Esophagus squamous epithelium (tissue), 5 donors: ENCODE results near the gene TPSB2. TPM values are rescaled to one million over a fixed set of nuclear protein-coding genes. Genes with fewer than 3 reads are reported as not detected.

ENCODE experiments used
- DNase-seq: peaks from one replicate; lab custom pipeline; 2025; lab: John Stamatoyannopoulos, UW
- H3K27ac ChIP-seq, 4 donors: fragments of 200-600 bp; sonication (generic); one replicate each; pipeline ENCODE4 v1.5.1; 2016 to 2019; ENCODE audit warnings: mild to moderate bottlenecking in 1 of 4
- H3K27me3 ChIP-seq, 4 donors: fragments of 200-600 bp; sonication (generic); 1 replicate in 3 of 4; 2 replicates in 1 of 4; pipeline versions ENCODE4 v1.5.1 to v1.6.0; 2017 to 2021; ENCODE audit warnings: antibody characterized with exemption in 1 of 4
- H3K36me3 ChIP-seq, 3 donors: fragments of 200-600 bp; sonication (generic); one replicate each; pipeline ENCODE4 v1.5.1; 2016 to 2019
- H3K4me1 ChIP-seq, 3 donors: fragments of 200-600 bp; sonication (generic); one replicate each; pipeline ENCODE4 v1.5.1; 2017 to 2019
- H3K4me3 ChIP-seq, 4 donors: fragments of 200-600 bp; sonication (generic); 1 replicate in 3 of 4; 2 replicates in 1 of 4; pipeline ENCODE4 v1.5.1; 2016 to 2019; ENCODE audit warnings: mild to moderate bottlenecking in 2 of 4, moderate library complexity in 1 of 4
- H3K9me3 ChIP-seq, 3 donors: fragments of 200-600 bp; sonication (generic); one replicate each; pipeline ENCODE4 v1.5.1; 2016 to 2019
- POLR2A ChIP-seq, 4 donors: fragments of 450-650 bp; IDR thresholded peaks; one replicate each; pipeline ENCODE4 v1.6.1; 2017; ENCODE audit warnings: antibody characterized with exemption in 4 of 4, mild to moderate bottlenecking in 4 of 4, moderate library complexity in 3 of 4
- WGBS, 2 donors: methylation state at CpG; one replicate each; pipeline ENCODE4 v1.1.5; 2018; 5-methylcytosine and 5-hydroxymethylcytosine counted together
- intact Hi-C: fragments of 100-400 bp; cut with DNase I; formaldehyde crosslinking; loops from one replicate; pipeline ENCODE4 v1.15.0; 2022
- total RNA-seq, 4 donors: library from RNA; depleted of rRNA; stranded (reverse); fragments of >200 nt; gene quantifications; one replicate each; pipeline ENCODE4 v1.1.0, GENCODE V29; 2016
- TF ChIP-seq, protein P1 (sequence below), 6 experiments: fragments of 450-650 bp in 4 of 6; fragments of 200-600 bp in 2 of 6; sonication (generic) in 2 of 6; IDR thresholded peaks; one replicate each; pipeline ENCODE4 v1.5.1; 2016 to 2019; ENCODE audit warnings: antibody characterized with exemption in 6 of 6, mild to moderate bottlenecking in 4 of 6, moderate library complexity in 4 of 6
- donor health status: DM: yes; HTN: yes; CAD: no.

The TPSB2 gene
- total RNA-seq, 4 donors from 2014 or later: 4.0 to 537 (median 20.2) TPM

DNA sequence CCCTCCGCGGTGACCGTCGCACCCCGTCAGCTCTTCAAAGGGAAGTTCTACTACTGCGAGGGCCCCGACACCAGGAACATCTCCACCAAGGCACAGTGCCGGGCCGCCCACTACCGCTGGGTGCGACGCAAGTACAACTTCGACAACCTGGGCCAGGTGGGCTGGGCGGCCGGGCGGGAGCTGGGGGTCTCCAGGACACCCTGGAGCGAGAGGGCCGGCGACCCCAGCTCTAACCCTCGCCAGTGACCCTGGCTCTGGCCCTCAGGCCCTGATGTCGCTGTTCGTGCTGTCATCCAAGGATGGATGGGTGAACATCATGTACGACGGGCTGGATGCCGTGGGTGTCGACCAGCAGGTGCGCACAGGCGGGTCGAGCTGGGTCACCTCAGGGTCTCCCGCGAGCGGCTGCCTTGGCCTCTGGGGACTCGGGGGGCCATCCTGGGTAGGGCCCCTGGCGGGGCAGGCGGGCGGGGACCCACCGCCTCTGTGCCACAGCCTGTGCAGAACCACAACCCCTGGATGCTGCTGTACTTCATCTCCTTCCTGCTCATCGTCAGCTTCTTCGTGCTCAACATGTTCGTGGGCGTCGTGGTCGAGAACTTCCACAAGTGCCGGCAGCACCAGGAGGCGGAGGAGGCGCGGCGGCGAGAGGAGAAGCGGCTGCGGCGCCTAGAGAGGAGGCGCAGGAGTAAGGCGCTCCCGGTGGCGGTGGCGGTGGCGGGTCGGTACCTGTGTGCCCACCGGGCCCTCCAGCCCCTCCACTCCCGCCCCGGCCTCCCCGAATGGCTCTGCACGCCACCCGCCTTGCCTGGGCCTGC, 18.3 kb downstream of the TPSB2 start:
- H3K36me3 ChIP-seq: peaks cover 0 to 62% (median 0%) of the 10 kb centered on the region in 3 donors
- intact Hi-C loops: no loop called here
- no peaks in the 10 kb centered on the region for H3K27me3 ChIP-seq
- H3K4me3 ChIP-seq: no peak overlapping the region
- WGBS, 2 donors: 80 to 86% methylated on average over 1 to 15 of the region's 65 CpGs
- TF ChIP-seq POLR2A (IDR thresholded peaks at IDR 0.05): no peak
- TF ChIP-seq, protein P1, sequence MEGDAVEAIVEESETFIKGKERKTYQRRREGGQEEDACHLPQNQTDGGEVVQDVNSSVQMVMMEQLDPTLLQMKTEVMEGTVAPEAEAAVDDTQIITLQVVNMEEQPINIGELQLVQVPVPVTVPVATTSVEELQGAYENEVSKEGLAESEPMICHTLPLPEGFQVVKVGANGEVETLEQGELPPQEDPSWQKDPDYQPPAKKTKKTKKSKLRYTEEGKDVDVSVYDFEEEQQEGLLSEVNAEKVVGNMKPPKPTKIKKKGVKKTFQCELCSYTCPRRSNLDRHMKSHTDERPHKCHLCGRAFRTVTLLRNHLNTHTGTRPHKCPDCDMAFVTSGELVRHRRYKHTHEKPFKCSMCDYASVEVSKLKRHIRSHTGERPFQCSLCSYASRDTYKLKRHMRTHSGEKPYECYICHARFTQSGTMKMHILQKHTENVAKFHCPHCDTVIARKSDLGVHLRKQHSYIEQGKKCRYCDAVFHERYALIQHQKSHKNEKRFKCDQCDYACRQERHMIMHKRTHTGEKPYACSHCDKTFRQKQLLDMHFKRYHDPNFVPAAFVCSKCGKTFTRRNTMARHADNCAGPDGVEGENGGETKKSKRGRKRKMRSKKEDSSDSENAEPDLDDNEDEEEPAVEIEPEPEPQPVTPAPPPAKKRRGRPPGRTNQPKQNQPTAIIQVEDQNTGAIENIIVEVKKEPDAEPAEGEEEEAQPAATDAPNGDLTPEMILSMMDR (IDR thresholded peaks at IDR 0.05): no peak
- H3K27ac ChIP-seq: no peak overlapping the region
- no peaks in the 10 kb centered on the region for H3K9me3 ChIP-seq
- DNase-seq: no peak
- no peaks in the 10 kb centered on the region for H3K4me1 ChIP-seq

DNA sequence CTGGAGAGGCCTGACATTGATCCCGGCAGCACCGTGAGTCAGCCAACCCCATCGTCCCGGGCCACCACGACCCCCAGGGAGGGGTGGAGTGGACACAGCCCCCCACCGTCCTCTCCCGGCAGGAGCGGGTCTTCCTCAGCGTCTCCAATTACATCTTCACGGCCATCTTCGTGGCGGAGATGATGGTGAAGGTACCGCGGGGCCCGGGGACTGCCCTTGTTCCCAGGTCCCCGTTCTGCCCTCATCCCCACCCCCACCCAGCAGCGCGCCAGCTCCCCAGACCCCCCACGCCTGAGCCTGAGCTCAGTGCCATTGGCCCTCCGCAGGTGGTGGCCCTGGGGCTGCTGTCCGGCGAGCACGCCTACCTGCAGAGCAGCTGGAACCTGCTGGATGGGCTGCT, 19.5 kb downstream of the TPSB2 start:
- H3K9me3 ChIP-seq: no peaks in the 10 kb centered on the region
- no peak for DNase-seq
- intact Hi-C loops: no loop called here
- no peak overlapping the region for H3K27ac ChIP-seq
- H3K27me3 ChIP-seq: peaks cover 0 to 8% (median 0%) of the 10 kb centered on the region in 4 donors
- TF ChIP-seq, protein P1 (IDR thresholded peaks at IDR 0.05): no peak
- TF ChIP-seq POLR2A (IDR thresholded peaks at IDR 0.05): no peak
- no peaks in the 10 kb centered on the region for H3K4me1 ChIP-seq
- 78 to 87% methylated on average over 12 to 14 of the region's 23 CpGs for WGBS, 2 donors
- peaks cover 0 to 61% (median 0%) of the 10 kb centered on the region in 3 donors for H3K36me3 ChIP-seq
- H3K4me3 ChIP-seq: no peak overlapping the region

DNA sequence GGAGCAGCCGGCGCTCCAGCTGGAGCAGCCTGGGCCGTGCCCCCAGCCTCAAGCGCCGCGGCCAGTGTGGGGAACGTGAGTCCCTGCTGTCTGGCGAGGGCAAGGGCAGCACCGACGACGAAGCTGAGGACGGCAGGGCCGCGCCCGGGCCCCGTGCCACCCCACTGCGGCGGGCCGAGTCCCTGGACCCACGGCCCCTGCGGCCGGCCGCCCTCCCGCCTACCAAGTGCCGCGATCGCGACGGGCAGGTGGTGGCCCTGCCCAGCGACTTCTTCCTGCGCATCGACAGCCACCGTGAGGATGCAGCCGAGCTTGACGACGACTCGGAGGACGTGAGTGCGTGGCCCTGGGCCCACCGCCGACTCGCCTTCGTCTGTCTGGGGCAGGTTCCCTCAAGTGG, 20.9 kb downstream of the TPSB2 start:
- no peak for DNase-seq
- H3K9me3 ChIP-seq: no peaks in the 10 kb centered on the region
- no peaks in the 10 kb centered on the region for H3K4me1 ChIP-seq
- H3K4me3 ChIP-seq: no peak overlapping the region
- peaks cover 0 to 48% (median 0%) of the 10 kb centered on the region in 3 donors for H3K36me3 ChIP-seq
- H3K27ac ChIP-seq: no peak overlapping the region
- 81% methylated on average over 24 of the region's 43 CpGs; no CpG with 5 or more reads in 1 of the 2 donors for WGBS, 2 donors
- intact Hi-C loops: no loop called here
- no peak for TF ChIP-seq POLR2A (IDR thresholded peaks at IDR 0.05)
- TF ChIP-seq, protein P1 (IDR thresholded peaks at IDR 0.05): no peak
- H3K27me3 ChIP-seq: peaks cover 0 to 14% (median 0%) of the 10 kb centered on the region in 4 donors

DNA sequence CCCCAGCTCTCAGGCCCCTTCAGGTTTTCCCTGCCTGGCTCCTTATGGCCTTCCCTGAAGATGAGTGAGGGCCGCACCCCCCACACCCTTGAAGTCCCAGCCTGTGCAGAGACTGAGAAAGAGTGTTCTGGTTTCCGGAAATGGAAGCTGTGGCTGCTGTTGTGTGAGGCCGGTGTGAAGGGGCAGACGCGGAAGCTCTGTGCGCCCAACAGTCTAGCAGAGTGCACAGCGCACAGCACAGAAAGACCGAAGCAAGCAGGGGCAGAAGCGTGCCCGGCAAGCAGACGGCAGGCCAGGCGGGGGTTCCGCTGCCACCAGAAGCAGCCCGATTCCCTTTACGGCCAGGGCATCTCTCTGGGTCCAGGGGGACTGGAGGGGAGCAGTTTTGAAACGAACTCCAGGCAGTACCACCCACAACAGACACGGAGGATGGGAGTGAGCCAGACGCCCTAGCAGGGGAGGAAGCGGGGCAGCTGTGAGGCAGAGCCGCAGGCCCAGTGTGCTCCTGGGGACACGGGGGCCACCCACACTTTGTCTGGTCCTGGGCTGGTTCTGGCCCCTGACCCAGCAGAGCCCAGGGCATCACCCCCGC, 21.6 kb downstream of the TPSB2 start:
- Histone ChIP-seq H3K4me1 (no peaks in the 10 kb centered on the region), H3K27me3 (peaks cover 0 to 14% (median 0%) of the 10 kb centered on the region in 4 donors), H3K36me3 (peaks cover 0 to 43% (median 0%) of the 10 kb centered on the region in 3 donors), H3K9me3 (no peaks in the 10 kb centered on the region), H3K27ac (no peak overlapping the region), H3K4me3 (no peak overlapping the region)
- WGBS, 2 donors: 73 to 90% methylated on average over 2 to 10 of the region's 22 CpGs
- no peak for DNase-seq
- TF ChIP-seq, protein P1 (IDR thresholded peaks at IDR 0.05): no peak
- TF ChIP-seq POLR2A (IDR thresholded peaks at IDR 0.05): no peak
- intact Hi-C loops: no loop called here

DNA sequence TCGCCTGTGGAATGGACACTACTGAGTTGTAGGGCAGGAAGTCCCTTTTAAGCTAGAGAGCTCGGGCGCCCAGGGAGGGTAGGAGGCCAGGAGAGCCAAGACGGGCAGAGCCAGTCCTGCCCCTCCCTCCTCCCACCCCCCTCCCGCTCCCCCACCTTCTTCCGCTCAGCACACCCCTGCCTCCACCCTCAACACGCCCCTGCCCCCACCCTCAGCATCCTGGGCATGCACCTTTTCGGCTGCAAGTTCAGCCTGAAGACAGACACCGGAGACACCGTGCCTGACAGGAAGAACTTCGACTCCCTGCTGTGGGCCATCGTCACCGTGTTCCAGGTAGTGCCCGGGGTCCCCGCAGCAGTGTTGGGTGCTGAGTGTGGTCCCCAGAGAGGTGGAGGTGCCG, 23.2 kb downstream of the TPSB2 start:
- Histone ChIP-seq H3K27ac (no peak overlapping the region), H3K9me3 (no peaks in the 10 kb centered on the region), H3K4me3 (no peak overlapping the region), H3K4me1 (no peaks in the 10 kb centered on the region), H3K36me3 (peaks cover 0 to 34% (median 0%) of the 10 kb centered on the region in 3 donors), H3K27me3 (peaks cover 0 to 14% (median 0%) of the 10 kb centered on the region in 4 donors)
- WGBS, 2 donors: 50 to 86% methylated on average over 3 to 6 of the region's 16 CpGs
- TF ChIP-seq, protein P1 (IDR thresholded peaks at IDR 0.05): no peak
- no peak for TF ChIP-seq POLR2A (IDR thresholded peaks at IDR 0.05)
- intact Hi-C loops: no loop called here
- no peak for DNase-seq
